Left cardiac atrium (tissue), 4 donors: Measurements from ENCODE around the gene S100A7A. TPM values are rescaled to one million over a fixed set of nuclear protein-coding genes. Genes with fewer than 3 reads are reported as not detected.
"Not testable (repeated sequence)": the region's sequence is repeated elsewhere in the genome, so short reads cannot be mapped to it uniquely, and the experiment has no call there.

Experiments used
- ATAC-seq, 2 donors: fragments of 200-7000 bp; cut with Tn5 transposase; one replicate each; pipeline ENCODE4 v1.9.1; 2020; ENCODE audit warnings: mild to moderate bottlenecking in 2 of 2, moderate library complexity in 2 of 2
- DNase-seq: peaks from one replicate; pipeline ENCODE4 v3.0.0-alpha.2; 2020
- intact Hi-C, 2 donors: fragments of 100-400 bp; cut with DNase I; formaldehyde crosslinking; loops; one replicate each; pipeline versions ENCODE4 v1.14.1 to v1.15.1; 2022 to 2023
- total RNA-seq, 2 donors: library from RNA; stranded (reverse); fragmentation: NEBNext Ultra II Directional; extraction: Animal tissue kit (Norgen Biotek cat#: 25700); gene quantifications; one replicate each; pipeline ENCODE4 v1.2.1, GENCODE V29; 2021
- donor health status: DM: no; HTN: yes; CAD: no.
- donor health status: DM: no; HTN: yes; CAD: no; lungs with severe emphysema.
- donor health status: DM: yes; HTN: yes; CAD: no.
- donor health status: Dilated cardiomyopathy.

S100A7A gene
- total RNA-seq, 2 donors from 2014 or later, result not detected

DNA sequence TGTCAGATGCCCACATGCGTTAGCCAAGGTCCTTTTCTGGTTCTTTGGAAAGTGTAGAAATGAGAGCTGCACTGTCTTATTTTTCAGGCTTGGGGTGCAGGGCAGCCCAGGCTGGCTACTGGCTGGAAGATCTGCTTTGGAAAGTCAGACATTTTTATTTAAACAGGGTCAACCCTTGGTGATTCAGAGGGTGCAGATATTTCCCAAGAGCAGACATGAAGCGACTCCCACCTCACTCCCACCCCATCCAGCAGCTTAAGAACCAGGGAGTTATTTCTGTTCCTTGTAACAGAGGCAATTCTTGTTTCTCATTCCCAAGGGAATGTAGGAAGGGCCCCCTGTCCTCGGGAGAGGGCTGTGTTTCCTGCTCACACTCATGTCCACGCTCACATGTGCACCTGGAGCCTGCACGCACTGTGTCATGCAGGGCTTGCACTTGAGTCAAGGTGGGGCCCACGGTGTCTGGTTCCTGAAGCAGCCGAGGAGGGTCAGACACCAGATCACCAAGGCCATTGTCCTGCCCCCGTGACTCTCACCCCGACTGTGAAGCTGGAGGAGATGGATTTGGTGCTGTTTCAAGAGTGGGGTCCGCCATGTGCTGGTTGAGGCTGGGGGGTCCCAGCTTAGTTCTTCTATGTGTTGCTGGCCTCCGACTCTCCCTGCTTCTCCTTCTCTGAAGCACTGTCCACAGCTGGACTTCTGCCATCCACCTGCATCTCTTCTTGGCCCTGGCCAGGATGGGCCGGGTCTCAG lies 992 bp downstream of the S100A7A start:
- no peak for DNase-seq
- no peak for ATAC-seq
- intact Hi-C loops, result no loop called here

DNA sequence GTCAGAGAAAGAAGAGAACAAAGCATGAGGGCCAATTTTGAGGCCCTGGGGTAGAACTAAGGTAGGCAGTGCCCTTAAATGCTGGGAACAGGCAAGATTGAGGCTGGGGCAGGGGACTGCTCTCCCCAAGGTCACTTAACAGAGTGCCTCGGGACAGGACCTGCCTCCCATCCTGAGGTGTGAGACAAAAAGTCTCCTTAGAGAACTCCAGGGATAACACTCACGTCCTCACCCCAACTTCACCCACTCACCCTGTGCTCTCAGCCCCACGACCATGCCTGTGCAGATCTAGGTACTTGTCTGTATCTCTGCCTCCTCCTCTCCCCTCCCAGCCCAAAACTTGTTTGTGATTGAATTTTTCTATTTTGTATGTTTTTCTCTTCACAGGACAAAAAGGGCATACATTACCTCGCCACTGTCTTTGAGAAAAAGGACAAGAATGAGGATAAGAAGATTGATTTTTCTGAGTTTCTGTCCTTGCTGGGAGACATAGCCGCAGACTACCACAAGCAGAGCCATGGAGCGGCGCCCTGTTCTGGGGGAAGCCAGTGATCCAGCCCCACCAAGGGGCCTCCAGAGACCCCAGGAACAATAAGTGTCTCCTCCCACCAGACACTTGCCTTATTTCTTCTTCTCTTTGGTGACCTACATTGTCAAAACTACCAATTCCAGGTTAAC lies 2.6 kb downstream of the S100A7A start:
- not testable (repeated sequence) for DNase-seq, ATAC-seq

DNA sequence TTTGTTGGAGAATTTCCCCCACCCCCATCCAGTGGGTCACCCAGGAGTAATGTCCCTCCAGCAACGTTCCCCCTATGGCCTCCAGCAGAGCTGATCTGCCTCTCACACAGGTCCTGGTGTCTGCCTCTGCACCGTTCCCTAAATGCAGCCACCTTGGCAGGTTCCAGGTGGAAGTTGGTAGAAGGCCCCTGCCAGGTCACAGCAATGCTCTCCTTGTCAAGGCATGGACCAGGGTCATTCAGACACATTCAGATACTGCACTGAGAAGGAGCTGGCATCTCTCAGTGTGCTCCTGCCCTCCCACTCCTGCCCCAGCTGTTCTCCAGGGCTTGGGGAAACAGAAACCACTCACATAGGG lies 3.1 kb downstream of the S100A7A start:
- not testable (repeated sequence) for DNase-seq

More for the DNA sequence above, 2.6 kb downstream of the S100A7A start:
- intact Hi-C loops, result not testable (repeated sequence)

DNA sequence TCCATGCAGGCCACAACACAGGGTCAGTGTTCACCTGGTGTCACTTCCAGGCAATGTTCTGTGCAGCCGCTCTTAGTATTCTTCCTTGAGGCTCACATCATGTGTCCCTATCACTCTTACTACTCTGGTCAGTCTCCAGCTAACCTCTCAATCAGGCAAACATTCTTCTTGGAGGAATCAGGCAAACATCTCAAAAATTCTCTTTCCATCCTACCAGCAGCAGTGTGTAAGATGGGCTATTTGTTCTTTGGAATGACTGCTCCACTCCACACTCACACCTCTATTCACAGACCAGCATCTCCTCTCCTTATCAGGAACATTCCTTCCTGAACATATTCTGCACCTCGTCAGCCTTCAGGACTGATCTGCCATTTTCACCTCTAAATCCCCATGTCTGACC lies 4.0 kb downstream of the S100A7A start:
- intact Hi-C loops, result no loop called here
- no peak for ATAC-seq
- no peak for DNase-seq

More for the DNA sequence above, 3.1 kb downstream of the S100A7A start:
- intact Hi-C loops, ATAC-seq: not testable (repeated sequence)

DNA sequence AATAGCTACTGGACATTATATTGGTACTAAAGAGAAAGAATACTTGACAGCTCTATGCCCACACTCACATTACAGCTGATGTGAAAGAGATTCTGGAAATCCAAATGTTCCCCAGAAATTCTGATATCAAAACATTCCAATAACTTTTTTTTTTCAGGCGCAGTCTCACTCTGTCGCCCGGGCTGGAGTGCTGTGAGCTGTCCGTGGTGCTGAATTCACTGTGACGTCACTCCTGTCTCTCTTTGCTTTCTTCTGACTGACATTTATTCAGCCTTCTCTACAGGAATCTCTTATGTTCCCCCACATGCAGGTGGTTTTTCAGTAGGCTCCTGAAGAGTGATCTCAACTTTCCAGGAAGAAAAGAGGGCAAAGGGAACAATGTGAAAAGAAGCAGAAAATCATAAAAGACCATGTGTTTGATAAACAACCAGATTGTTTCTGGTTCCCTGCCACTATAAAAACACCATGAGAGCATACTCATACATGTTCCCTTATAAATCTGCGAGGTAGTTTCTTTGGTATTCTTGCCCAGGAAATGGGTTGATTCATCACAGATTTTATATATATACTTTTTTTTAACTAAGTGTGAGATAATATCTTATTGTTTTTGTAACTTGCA lies 6.2 kb downstream of the S100A7A start:
- DNase-seq (peak; percentile 68), ATAC-seq (peak; percentile 54 to 63)
- intact Hi-C loops, result no loop called here

DNA sequence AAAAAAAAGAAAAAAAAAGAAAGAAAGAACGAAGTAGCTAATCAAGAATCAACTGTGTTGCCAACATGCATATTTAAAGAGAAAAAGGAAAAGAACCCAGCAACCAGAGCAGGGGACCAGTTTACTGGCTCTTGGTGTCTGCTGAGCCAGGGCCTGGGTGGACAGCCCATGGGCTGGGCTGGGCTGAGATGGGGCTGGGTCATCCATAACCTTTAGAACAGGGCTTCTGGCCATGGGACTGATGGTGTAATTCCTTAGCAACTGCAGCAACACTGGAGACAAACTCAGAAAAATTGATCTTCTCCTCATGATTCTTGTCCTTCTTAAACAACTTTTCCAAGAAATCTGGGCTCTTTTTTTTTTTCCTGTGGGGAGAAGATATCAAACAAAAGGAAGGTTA lies 10.5 kb downstream of the S100A7A start:
- ATAC-seq, result no peak
- intact Hi-C loops, result no loop called here
- DNase-seq, result no peak

DNA sequence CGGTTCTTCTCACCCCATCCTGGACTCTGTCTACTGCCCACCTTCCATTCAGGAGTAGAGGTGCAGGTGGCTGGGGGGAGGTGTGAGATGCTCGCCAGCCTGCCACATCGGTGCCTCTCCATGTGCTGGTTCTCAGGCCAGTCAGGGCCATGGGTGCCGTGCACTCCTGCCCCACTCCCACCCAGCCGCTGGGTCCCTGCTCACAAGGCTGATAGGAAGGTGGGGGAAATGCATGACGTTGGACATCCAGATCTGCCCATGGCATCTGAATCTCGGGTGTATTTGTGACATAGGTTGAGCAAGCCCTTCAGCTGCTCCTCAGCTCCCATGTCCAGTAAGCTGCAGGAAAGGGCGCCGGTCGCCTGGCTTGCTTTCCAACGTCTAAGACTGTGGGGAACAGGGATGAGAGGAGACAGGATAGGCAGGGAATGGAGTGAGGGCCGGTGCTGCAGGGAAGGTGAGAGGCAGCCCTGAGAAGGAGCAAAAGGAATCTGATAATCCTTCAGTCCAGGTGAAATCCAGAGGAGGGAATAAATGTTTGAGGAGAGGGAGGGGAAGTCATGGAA lies 11.8 kb downstream of the S100A7A start:
- ATAC-seq (no peak), DNase-seq (no peak)
- intact Hi-C loops, result no loop called here

DNA sequence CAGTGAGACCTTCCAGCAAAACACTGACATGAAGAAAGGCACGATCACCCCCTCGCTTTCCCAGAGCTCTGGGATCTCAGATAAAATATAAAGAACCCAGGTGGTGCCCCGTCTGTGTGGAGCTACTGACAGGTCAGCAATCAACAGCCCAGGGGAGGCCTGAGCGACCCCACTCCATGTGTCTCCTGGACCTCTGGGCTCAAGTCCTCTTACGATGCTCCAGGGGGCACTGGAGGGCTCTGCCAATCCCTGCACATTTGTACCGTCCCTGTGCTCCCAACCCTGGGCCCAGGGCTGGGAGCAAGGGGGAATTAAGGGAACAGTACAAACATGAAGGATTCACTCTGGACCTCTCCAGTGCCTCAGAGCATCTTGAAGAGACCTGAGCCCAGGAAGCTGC lies 12.5 kb downstream of the S100A7A start:
- DNase-seq (no peak), ATAC-seq (no peak)
- intact Hi-C loops, result no loop called here

DNA sequence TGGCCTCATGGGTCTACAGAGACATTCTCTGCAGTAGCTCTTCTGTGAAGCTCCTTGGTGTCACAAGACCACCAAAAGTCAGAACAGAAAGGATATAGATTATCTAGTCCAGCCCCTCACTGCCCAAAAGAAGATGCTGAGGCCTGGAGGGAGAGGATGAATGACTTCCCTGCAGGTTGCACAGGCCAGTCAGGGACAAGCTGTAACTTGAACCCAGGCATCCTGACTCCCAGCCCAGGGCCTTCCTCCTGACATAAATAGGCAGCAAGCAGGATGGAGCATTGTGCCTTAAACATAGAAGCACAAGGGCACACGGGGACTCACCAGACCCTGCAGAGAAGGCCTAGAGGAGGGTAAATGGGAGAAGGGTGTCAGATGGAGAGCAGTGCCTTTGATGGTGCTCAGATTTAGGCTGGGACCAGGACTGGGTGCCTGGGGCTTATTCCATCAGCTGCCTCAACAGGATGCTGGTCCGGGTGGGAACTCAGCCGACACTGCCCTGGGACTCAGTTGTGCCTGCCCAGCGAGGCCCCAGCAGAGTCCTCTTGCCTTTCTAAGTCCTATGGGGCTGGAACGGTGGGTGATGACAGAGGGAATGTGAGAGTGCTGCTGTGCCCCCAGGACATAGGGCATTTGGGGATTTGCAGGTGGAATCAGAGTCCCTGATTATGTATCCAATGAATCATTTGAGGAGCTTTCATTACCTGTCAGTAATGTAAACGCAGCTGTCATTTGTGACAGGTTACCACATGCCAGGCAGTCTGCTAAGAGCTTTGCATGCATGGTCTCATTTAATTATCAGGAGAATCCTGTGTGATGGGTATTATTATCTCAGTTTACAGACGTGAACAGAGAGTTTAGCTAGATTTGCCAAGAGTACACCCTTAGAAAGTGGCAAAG lies 13.2 kb downstream of the S100A7A start:
- intact Hi-C loops, result no loop called here
- no peak for ATAC-seq

DNA sequence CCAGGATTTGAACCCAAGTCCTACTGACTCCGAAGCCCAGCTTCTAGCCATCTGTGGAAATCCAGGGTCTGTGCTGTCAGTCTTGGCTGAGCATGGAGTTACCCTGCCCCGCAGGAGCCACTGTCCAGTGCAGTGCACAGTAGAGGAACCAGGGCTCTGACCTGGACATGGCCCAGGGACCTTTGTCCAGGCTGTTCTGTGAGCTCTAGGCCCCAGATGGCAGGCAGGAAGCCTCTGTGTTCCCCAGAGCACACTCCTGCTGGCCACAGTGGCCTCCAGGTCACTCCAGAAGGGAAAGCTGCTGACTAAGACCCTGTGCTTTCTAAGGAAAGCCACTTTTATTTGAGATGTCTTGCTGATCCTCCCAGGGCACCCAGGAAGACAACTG lies 13.8 kb downstream of the S100A7A start:
- DNase-seq (no peak), ATAC-seq (no peak)
- intact Hi-C loops, result no loop called here

More for the DNA sequence above, 13.2 kb downstream of the S100A7A start:
- no peak for DNase-seq

DNA sequence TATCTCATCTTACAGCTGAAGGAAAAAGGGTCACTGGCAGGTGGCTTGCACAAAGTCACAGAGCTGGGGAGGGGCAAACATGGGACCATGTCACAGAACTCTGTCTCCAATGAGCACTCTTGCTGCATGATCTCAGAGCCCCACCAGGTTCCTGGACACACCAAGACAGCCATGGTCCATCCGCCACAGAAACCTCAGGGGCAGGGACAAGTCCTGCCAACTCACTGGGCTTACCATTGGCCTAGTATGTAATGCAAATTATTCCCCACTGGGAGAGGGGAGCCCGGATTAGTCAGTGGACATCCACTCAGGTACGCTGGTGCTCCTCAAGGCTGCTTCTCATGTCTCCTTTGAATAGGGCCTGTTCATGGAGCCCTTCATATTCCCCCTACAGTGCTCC lies 14.2 kb downstream of the S100A7A start:
- no peak for DNase-seq
- intact Hi-C loops, result no loop called here

DNA sequence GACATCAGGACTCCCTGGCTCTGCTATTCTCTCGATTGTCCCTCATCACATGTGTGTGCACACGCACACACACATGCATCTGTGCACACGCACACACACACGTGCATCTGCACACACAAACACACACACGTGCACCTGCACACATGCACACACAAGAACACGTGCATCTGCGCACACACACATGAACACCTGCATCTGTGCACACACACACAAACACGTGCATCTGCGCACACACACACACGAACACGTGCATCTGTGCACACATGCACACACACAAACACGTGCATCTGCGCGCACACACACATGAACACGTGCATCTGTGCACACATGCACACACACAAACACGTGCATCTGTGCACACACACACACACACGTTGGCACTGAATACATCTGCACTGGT lies 14.7 kb downstream of the S100A7A start:
- no peak for DNase-seq
- ATAC-seq, result no peak
- intact Hi-C loops, result no loop called here

More for the DNA sequence above, 14.2 kb downstream of the S100A7A start:
- no peak for ATAC-seq

DNA sequence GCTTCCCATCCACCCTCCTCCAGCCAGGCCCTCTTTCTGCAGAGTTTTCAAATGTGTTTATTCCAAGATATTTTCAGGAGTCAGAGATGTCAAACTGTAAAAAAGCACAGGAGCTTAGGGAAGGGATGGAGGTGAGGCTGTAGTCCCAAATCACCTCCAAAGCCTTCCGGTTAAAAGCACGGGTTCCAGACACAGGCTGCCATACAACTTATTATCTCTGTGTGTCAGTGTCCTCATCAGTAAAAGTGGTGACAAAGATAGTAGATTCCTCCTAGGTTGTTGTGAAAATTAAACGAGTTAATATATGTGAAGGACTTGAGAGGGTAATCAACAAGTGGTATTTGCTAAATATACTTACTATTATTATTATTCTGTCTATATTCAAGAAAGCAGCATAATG lies 15.1 kb downstream of the S100A7A start:
- intact Hi-C loops, result no loop called here
- DNase-seq, result no peak
- ATAC-seq, result no peak

DNA sequence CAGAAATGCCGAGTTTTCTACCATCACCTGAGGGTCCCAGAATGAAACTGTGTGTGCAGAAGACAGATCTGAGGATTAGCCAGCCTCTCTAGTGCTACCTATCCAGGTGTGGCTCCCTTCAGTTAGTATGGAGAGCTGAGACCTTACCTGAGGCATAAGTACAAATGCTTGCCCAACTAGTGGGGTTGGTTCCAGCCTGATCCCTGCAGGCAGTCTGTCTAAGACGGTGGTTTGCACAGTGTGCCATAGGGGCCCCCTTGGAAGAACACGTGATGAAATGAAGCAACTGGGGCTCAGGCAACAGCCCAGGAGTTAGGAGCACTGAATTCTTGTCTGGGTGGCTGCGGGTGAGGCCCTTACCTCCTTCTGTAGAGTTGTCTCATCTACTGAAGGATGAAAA lies 15.6 kb downstream of the S100A7A start:
- DNase-seq, result no peak
- intact Hi-C loops, result no loop called here
- no peak for ATAC-seq

DNA sequence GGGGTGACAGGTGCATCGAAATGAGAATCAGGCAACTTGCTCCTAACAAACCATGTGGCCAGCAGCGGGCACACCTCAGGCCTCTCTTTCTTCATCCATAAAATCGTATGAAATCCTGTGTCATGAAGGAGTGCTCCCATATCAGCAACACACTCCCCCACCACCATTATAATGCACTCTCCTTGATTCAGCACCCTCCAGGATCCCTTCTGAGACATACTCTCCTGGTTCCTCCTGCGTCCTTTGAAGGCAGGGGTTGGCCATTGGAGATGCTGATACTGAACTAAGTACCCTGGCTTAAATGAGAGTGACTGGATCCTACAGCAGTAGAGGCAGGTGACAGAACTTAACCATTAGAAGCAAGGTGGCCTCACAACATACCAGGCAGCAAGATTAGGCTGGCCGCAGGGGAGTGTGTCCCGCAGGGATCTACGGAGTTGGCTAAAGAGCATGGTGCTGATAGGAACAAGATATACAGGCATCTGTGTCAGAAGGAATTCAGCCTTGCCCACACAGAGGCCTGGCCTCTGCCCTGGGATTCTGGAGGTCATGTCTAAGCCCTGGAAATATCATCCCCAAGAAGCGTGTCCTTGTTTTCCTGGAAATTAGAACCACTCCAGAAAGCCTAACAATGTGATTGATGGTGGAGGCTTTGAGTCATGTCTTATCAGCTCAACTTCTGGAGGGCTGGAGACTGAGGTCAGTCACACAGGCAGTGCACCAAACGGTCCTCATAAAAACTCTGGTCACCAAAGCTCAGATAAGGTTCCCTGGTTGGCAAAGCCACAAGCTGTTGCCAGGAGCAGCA lies 16.8 kb downstream of the S100A7A start:
- no peak for ATAC-seq
- no peak for DNase-seq
- intact Hi-C loops, result no loop called here

DNA sequence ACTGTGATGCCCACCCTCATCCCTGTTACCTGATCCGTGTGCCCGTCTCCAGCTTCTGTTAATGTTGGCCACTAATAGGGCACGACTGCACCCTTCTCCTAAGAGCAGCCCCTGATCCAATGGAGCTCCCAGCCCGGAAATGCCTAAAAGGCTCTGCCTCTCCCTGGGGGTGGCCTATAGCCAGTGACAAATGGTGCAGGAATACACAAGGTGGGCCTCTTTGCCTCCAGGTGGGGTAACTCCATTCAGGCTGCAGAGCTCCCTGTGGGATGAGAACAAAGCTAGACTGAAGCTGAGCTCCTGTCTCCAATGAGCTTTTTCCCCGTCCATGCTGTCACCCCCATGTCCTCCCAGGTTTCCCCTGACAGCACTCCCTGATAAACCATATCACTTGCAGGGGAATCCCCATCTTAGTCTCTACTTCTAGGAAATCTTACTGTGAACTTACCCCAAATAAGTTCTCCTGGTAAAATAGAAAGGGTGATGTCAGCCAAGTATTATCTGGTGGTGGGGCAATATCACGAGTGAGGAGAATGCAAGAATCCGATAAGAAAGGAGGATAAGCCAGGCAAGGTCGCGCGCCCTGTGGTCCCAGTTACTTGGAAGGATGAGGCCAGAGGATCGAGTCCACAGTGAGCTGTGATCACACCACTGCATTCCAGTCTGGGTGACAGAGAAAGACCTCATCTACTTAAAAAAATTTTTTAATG lies 18.6 kb downstream of the S100A7A start:
- intact Hi-C loops, result no loop called here

DNA sequence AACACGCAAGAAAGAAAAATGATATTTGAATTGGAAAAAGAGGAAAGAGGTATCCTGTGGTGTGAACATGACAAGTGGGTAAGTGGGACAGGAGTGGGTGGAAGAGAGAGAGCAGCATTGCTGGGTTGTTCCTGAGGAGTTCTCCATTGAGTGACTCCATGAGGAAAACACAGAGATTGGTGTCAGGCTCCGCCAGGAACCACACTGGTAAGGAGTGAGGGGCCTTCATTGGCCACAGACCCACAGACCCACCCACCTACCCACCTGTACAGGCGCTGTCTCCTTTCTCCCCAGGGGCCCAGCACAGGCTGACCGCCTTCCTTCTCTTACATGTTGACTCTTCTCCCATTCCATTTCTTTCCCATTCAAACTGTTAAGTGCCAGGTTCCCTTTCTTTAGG lies 20.9 kb downstream of the S100A7A start:
- ATAC-seq (no peak), DNase-seq (no peak)
- intact Hi-C loops, result no loop called here

More for the DNA sequence above, 18.6 kb downstream of the S100A7A start:
- DNase-seq (no peak), ATAC-seq (no peak)

DNA sequence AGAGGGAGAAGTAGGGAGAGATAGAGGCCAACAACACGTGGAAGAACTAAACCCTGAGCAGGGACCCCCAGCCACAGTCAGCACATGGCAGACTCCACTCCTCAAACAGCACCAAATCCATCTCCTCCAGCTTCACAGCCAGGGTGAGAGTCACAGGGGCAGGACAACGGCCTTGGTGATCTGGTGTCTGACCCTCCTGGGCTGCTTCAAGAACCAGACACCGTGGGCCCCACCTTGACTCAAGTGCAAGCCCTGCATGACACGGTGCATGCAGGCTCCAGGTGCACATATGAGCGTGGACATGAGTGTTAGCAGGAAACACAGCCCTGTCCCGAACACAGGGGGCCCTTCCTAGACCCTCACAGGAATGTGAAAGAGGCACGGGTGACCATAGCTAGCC lies 22.3 kb downstream of the S100A7A start:
- intact Hi-C loops, result no loop called here
- DNase-seq (no peak), ATAC-seq (no peak)
